Measurements from ENCODE around the gene CDC42BPB.
"Not testable (repeated sequence)": the region's sequence is repeated elsewhere in the genome, so short reads cannot be mapped to it uniquely, and the experiment has no call there.

Gene CDC42BPB

DNA sequence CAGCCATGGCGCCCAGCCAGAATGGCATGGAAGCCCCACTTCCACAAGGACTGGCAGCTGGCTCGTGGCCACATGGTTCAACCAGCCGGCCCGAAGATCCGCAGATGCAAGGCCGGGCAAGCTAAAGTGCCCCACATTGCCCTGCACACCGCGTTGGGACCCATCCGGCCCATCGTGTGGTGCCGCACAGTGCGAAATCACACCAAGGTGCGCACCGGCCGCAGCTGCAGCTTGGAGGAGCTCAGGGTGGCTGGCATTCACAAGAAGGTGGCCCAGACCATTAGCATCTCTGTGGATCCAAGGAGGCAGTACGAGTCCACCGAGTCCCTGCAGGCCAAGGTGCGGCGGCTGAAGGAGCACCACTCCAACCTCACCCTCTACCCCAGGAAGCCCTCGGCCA lies 15.9 kb downstream of the CDC42BPB start:
- DNase-seq = no peak

DNA sequence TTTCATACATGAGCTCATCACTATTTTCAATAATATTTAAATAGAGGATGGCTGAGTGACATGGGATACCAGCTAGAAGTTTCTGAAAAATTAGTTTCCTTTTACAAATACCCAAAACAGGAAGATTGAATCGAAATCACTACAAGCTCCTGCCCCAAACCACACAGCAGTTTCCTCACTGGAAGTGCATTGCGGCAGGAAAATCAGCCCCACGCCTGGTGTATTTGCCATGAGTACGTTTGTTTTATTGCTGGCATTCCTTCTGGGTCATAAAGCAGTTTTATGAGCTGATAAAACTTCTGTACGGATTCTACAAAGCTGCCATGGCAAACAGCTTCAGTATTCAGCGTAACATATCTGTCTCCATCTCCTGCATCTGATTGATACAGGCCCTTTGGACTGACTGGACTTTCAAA lies 23.7 kb downstream of the CDC42BPB start:
- DNase-seq = no peak

DNA sequence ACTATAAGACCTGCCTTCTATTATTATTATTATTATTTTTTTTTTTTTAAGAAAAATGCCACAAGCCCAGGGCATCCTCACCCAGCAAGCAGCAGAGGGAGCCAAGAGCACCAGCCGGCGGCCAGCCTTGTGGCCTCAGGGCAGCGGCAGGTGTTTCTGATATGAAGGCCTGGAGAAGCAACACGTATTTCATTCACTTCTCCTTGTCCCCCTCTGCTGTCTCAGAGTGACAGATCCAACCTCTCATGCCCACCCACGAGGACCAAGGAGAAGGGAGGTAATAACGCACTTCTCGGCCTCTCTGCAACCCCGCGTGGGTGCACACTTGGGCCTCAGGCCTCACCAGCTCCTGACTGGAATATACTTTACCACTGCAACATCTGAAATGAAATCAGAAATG lies 25.4 kb downstream of the CDC42BPB start:
- no peak for DNase-seq

DNA sequence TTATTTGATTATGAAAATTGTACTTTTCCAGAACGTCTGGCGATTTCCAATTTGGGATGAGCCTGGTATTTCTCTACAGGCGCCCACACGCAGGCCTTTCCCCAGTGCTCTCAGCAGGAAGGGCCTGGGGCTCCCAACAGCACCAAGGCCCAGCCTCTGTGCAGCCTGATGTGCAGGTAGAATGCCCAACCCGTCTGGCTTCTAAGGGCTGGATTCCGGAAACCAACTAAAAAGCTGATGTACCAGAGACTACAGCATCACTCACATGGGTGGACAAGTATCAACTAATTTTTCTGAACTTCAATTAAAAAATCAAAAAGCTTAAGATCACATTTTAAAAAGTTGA lies 25.8 kb downstream of the CDC42BPB start:
- DNase-seq = no peak

DNA sequence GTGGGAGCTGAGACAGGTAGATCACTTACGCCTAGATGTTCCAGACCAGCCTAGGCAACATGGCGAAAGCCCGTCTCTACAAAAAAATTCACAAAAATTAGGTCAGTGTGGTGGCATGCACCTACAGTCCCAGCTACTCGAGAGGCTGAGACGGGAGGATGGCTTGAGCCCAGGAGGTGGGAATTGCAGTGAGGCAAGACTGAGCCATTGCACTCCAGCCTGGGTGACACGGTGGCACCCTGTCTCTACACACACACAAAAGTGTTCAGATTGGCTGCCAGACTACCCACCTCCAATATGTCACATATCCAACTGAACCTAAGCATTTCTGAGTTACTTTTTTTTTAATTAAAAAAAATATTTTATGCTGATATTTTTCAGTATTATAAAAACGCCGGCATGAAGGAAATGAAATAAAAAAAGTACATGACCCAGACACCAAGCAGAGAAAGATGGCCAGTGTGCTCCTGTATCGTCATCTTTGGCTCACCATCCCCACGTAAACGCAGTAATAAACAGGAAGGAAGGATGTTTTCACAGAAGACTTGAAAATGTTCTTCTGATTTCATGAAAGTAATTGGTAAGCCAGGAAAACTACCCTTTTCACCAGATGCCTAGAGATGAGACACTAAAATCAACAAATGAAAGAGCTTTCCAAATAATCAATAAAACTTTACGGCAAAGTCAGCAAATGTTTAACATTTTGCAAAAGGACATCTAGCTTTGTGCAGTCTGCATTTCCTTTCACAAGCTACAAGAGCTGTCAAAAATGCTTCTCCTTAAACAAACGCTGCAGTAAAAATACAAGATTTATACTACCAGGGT lies 26.4 kb downstream of the CDC42BPB start:
- DNase-seq = no peak

DNA sequence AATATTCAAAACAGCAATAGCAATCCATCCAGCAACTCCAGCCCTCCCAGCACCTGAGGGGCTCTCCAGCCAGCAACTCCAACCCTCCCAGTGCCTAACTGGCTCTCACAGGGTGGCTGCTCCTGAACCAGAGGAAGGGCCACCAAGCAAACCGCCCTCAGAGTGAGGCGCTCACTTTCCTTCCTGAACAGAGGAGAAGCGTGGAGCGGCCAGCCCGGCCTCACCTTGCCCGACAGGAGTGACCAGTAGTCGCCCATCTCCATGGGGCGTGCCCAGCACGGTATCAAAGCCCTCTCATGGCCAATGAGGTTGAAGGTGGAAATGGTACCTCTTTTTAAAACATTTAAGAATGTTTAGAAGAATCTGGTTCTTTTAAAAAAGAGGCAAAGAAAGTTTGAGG lies 27.4 kb downstream of the CDC42BPB start:
- no peak for DNase-seq

DNA sequence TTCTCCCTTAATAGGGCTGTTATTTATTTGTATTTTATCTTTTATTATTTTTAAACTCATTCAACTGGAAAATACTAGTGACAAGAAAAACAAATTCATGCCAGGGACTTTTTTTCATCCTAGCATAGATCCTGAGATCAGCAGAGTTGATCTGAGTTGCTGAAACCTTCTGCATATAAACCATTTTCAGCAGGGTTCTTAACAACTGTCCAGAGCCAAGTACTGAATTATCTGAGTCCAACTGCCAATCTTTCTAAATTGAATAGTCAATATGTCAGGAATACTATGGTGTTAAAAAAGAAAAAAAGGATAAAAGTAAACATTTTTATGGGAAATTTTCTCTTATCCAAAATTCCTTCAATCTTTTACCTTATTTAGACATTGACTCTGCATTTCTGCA lies 28.6 kb downstream of the CDC42BPB start:
- no peak for DNase-seq

DNA sequence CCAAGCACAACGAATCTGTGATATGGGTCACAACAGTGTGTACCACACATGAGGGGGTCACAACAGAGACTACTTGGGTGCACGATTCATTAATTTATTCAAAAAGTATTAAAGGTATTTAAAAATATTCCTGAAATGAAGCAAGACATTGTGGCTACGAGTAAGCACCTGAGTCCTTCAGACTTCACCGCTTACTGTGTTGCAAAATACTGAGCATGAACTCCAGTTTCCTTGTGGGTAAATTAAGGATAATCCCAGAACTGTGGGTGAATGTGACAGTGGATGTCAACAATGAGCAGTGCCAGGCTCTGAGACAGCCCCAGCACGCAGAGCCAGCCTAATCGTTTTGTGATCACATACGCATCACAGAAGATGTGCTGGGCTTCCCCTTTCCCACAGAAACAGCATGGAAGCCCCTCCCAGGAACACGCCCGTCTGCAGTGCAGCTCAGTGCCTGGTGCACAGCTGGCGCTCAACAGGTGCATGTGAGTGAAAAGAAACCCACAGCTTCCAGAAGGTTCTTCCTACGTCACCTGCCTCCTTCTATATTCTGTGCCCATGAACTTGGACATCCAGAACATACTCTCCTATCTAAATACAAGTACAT lies 29.1 kb downstream of the CDC42BPB start:
- DNase-seq = no peak

DNA sequence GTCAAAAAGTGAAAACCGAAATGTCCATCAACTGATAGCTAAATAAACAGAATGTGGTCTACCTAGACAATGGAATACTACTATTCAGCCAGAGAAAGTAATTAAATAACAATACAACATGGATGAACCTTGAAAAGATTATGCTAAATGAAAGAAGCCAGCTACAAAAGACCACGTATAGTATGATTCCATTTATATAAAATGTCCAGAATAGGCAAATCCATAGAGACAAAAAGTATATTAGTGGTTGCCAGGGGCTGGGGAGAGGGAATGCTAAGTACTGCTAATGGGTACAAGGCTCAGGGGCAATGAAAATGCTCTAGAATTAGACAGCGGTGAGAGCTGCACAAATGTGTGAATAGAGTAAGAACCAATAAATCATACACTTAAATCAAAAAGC lies 29.9 kb downstream of the CDC42BPB start:
- DNase-seq = no peak

DNA sequence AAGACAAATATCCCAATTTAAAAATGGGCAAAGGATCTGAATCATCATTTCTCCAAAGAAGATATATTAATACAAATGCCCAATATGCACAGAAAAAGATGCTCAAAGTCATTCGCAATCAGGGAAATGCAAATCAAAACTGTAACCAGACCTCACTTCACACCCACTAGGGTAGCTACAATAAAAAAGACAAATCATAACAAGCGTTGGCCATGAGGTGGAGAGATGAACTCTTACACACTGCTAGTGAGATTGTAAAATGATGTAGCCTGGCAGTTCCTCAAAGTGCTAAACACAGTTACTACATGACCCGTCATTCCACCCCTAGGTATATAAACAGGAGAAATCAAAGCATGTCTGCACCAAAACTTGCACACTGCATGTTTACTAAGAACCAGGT lies 30.4 kb downstream of the CDC42BPB start:
- DNase-seq = no peak

DNA sequence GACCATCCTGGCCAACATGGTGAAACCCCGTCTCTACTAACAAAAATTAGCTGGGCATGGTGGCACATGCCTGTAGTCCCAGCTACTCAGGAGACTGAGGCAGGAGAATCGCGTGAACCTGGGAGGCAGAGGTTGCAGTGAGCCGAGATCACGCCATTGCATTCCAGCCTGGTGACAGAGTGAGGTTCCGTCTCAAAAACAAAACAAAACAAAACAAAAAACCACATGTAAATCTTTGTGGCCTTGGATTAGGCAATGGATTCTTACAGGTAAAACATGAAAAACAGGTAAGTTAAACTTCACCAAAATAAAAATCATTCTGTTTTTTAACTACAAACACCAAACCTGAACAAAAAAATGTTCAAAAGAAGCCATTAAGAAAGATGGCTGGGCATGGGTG lies 31.2 kb downstream of the CDC42BPB start:
- not testable (repeated sequence) for DNase-seq

DNA sequence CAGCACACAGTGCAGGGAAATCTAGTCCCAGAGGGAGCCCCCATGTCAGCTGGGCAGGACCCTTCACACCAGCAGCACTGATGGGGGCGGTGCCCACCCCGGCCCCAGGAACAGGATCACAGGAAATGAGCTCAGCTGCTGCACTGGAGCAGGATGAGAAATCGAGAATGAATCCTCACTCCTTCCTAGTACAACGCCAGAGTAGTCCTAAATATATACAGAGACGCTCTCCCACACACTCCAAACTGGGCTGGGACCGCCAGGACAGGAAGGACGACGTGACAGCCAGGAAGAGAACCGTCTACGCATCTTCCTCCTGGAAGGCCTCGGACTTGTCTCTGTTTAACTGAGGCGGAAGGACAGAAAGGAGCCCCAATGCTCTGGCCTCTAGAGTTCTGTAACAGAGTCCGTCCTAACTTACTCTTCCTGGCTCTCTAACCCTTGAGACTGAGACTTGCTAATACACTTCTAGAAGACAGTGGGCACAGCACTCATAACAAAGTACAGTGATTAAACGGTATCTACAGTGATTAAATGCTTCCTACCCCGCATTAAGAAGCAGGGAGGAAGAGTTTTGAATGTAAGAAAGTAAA lies 33.4 kb downstream of the CDC42BPB start:
- peak; percentile 14 for DNase-seq

DNA sequence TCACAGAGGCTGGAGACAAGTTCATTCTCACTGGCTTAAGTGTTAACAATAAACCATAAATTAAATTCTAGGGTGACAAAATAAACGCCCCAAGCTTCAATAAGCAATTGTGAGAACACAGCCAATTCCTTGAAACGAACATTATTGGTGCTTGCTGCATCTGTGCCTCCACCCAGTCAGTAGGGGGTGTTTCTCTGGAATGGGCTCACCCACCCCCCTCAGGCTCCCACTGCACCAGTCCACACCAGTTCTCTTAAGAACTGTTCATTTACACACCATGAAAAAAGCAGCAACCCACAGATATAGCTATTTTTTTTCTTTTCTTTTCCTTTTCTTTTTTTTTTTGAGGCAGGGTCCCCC lies 34.7 kb downstream of the CDC42BPB start:
- no peak for DNase-seq

DNA sequence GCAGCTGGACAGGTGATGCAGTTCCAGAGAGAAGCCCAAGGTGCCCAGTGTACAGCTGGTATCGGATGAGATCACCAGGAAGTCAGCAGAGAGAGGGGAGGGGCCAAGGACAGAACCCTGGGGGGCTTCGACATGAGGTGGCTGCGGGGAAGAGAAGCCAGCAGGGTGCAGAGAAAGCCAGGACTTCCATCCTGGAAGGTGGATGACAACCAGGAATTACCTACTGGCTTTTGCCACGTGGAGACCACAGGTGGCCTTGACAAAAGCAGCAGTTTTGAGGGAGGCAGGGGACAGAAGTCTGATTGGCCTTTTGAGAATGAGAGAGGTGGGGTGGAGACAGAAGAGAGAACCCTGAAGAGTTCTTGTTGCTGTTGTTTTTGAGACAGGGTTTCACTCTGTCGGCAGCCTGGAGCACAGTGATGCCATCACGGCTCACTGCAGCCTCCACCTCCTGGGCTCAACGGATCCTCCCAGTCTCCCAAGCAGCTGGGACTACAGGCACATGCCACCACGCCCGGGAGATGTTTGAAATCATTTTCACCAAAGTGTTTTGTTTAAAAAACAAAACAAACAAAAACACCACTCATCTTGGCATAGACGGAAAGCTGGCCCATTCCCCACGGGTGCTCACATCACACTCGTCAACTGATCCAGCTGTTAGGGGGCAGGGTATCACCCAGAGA lies 35.2 kb downstream of the CDC42BPB start:
- DNase-seq = peak; percentile 13

DNA sequence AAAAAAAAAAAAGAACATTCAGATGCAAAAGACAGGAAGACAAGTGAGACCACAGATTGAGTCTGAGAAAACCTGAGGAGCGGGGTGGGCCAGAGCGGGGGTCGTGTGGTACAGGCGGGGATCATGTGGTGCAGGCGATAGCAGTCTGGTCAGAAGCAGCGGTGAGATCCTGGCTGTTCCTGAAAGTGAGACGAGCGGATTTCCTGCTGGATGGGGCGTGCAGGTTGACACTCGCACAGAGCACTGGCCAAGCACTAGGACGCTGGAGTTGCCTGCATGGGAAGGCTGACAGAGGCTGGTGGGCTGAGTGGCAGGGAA lies 35.7 kb downstream of the CDC42BPB start:
- no peak for DNase-seq

DNA sequence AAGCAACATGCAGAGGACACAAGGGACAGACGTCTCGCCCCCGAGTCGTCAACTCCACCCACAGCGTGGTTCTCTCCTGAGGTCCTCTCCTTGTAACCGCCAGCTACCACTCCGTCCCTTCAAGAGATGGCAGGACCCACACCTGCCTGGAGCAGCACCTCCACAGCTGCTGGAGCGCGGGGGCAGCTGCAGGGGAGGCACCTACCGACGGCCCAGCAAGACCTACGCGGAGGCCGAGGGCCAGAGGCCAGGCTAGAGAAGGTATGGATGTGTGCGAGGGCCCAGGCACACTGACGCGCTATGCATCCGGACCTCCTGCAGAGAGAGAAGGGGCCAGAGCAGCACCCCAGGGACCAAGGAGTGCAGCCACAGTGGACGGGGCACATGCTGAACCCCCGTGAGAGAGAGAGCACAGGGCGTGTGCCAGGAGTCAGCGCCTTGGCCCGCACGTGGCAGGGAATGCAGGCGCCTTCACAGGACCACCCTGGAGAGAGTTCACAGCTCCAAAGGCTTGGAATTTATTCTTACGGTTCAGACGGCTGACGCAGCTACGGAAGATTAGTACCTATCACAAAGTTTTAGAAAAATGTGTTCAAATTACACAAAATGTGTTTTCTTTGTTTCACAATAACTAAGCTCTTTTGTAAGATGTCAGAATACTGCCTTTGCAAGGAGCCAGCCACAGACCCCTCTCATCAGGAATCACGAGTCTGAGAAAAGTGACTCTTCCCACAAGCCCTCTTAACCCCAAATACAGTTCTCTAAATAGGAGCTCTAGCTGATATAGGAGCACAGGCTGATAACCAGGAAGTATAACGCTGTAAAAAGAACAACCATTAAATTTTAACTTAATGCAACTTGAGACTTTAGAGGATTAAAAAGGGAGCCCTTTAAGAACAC lies 36.8 kb downstream of the CDC42BPB start:
- no peak for DNase-seq

DNA sequence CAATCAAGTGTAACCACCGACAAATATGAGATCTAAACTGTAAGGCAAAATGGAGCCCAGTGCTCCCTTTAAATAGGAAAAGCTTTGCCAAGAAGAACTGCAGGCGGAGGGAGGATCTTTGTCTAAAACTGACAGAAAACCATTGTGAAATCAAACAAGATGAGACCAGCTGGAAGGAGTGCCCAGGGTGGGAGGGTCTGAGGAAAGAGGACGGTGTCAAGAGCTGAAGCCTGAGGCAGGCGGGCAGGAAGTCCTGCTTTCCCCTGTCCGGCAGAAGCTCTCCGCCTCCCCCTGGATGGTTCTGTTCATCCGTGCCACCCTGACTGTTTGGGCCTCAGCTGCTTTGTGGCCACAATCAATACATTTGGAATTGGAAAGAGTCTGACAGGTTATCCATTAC lies 37.5 kb downstream of the CDC42BPB start:
- no peak for DNase-seq

DNA sequence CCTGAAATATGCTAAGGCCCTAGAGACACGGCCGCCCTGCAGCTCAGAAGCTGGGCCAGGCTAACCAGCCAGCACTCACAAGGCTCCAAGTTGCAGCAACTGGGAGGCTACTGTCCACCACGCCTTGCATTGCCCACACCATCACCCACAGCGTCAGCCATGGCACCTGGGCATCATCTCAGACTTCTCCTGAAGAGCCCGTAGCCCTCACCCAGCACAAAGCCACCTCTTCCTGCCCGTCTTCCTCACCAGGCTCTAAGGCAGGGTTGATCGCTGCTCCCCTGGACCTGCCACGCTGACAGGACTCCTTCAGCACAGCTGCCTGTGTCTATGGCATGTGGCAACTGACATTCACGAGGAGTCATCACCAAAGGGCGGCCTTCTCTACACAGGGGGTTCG lies 38.1 kb downstream of the CDC42BPB start:
- DNase-seq = no peak

DNA sequence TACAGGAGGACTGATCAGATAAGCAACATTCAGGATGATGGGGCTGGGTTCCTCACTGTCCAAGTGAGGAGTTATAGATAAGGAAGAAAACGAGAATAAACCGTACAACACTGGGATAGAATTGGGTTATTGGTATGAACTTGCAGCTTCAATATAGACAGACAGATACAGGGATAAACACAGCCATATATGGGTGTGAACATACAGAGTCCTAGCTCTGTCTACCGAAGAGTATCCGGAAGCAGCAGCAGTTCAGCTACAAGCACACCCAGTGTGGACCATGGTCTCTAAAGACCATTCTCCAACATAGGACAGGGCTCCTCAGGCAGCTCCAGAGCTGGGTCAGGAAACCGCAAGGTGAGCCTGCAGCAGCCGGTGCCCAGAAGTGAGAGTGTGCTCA lies 40.8 kb downstream of the CDC42BPB start:
- no peak for DNase-seq

DNA sequence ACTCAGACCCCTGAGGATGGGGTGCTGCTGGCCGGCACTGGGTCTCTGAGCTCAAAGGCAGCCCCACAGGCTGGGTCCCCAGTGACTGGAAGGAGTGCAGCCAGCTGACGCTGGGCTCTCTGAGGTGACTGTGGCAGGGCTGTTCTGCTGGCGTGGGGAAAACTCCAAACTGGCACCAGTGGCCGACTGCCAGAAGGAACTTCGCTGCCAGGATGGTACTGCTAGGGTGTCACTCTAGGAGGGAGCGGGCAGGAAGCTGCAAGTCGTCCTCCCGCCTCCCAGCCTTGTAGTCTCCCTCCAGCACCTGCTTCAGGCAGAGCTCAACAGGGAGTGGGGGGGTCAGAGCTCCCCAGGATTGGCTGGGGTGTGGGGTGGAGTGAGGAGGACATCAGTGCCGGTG lies 41.3 kb downstream of the CDC42BPB start:
- no peak for DNase-seq

DNA sequence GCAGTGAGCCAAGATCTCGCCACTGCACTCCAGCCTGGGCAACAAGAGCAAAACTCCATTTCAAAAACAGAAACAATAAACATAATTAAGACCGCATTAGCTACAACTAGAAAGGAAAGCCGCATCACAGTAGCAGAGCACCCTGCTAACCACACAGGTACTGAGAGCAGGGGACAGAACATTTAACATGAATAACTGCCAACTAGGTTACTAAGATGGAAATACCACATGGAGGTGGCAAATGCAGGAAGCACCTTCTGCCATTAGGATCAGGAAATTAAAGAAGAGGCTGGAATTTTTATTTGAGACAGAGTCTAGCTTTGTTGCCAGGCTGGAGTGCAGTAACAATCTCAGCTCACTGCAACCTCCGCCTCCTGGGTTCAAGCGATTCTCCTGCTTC lies 41.9 kb downstream of the CDC42BPB start:
- no peak for DNase-seq

DNA sequence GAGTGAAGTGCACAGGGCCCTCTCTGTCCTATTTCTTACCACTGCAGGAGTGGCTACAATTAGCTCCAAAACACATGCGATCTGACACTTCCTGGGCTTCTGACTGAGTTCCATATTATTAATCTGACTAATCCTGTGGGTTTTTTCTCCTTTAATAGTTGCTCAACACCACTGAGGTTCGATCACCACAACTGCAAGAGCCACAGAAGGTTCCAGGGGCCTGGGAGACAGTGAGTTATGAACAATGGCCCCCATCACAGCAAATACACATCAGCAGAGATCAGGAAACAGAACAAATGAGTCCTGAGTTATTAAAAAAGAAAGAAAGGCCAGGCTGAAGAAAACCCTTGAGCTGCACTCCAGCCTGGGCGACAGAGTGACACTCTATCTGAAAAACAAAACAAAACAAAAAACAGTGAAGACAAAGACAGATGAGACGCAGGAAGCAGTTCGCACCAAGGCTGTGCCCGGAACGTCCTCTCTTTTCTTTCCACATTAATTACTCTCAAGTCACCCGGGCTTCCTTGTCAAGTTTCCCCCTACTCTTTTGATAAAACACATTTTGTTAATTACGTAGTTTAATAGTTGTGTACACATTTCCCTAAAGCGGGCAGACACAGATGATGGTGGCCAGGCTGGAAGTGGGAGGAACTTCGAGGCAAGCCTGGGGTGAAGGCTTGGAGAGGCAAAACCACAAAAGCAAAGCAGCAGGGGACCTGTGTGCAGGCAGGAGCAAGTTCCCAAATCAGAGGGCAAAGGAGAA lies 42.7 kb downstream of the CDC42BPB start:
- DNase-seq = peak; percentile 54
